ENCODE measurements around the gene KIF5B. TPM values are rescaled to one million over a fixed set of nuclear protein-coding genes. Genes with fewer than 3 reads are reported as not detected.

Gene KIF5B
- total RNA-seq: 145 and 199 TPM in 2 replicates

GRCh38 chr10:32056136-32057035 is at the start of gene KIF5B:
Gene KIF5B (minus strand): TSS chr10:32056425. CDS start chr10:32055973, 452 bp downstream.

Other genes starting within 250 kb of the KIF5B start
- 31.8 and 61.2 TPM in 2 replicates for gene ARHGAP12, start 127.6 kb downstream of the KIF5B start, total RNA-seq